H7 (cell line): ENCODE data around the gene MAPKBP1. TPM values are rescaled to one million over a fixed set of nuclear protein-coding genes. Genes with fewer than 3 reads are reported as not detected.

Experiments
- DNase-seq: peaks from one replicate; pipeline ENCODE4 v3.0.0; 2012
- H3K27me3 ChIP-seq: 2 replicates; pipeline ENCODE4 v1.6.0; 2011; ENCODE audit warnings: mild to moderate bottlenecking, low read length; ENCODE audit not compliant: control insufficient read depth, insufficient read depth
- H3K36me3 ChIP-seq: replicated peaks from 2 replicates; pipeline ENCODE4 v1.5.1; 2011; ENCODE audit warnings: low read length; ENCODE audit not compliant: control insufficient read depth, insufficient read depth
- H3K4me3 ChIP-seq: 2 replicates; pipeline ENCODE4 v1.5.1; 2011; ENCODE audit warnings: low read depth, mild to moderate bottlenecking, control low read depth, low read length, moderate library complexity; ENCODE audit not compliant: insufficient read depth
- total RNA-seq: library from RNA; depleted of rRNA; stranded (reverse); fragments of >200 nt; shearing (Covaris generic); gene quantifications from 2 replicates; pipeline ENCODE4 v1.2.3, GENCODE V29; 2014

Gene MAPKBP1
- total RNA-seq, 1 experiment from 2014 or later: 5.9 TPM

DNA sequence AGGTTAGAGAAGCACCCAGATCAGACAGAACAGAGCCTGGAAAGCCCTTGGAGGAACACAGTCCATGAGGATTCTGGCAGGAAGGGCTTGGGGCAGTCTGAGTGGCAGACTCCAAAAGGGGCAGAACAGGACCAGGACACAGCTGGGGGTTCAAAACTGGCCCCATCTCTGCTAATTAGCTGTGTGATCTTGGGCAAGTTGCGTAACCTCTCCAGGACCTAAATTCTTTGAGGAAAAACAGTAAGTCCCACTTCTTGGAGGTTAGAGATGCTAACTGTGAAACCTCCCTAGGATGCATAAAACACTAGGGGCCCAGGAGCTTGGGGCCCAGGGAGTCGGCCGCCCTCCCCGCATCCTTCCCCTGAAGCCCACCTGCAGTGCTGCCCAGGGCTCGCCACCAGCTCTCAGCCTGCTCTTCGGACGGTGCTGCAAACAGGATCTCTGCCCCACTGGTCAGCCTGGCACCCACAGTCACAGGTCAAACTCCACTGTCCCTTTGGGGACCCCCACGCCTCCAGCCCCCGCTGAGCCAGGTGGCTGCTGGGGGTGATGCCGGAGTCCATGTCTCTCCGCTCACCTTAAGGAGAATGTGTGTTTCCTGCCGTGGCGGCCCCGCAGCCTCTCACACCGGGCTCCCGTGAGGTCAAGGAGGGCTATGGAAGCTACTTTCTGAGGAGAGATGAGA, 76.3 kb downstream of the MAPKBP1 start:
- DNase-seq: no peak
- peaks cover 5% of the 10 kb centered on the region for H3K36me3 ChIP-seq
- no peaks in the 10 kb centered on the region for H3K27me3 ChIP-seq
- no peak overlapping the region for H3K4me3 ChIP-seq

DNA sequence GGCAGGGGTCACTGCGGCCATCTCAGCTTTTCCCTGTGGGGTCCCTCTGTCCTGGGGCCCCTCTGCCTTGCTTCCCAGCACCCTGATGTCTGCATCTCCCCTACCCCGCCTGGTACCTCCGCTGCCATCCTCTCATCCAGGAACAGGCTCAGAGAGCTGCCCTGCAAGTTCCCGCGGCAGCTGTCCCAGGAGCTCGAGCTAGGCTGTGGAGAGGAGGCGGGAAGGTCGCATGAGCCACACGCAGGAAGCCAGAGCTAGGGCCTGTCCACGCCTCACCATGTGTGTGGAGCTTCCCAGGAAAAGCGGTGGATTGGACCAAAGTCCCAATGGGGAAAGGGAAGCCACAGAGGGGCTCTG, 76.9 kb downstream of the MAPKBP1 start:
- Histone ChIP-seq H3K36me3 (peaks cover 4% of the 10 kb centered on the region), H3K4me3 (no peak overlapping the region), H3K27me3 (no peaks in the 10 kb centered on the region)
- DNase-seq: no peak

- Histone ChIP-seq H3K27me3 (no peaks in the 10 kb centered on the region), H3K36me3 (peaks cover 3% of the 10 kb centered on the region), H3K4me3 (no peak overlapping the region)
- DNase-seq: no peak
Observed at GRCh38 chr15:41851755-41852370, 77.6 kb downstream of the MAPKBP1 start.

DNA sequence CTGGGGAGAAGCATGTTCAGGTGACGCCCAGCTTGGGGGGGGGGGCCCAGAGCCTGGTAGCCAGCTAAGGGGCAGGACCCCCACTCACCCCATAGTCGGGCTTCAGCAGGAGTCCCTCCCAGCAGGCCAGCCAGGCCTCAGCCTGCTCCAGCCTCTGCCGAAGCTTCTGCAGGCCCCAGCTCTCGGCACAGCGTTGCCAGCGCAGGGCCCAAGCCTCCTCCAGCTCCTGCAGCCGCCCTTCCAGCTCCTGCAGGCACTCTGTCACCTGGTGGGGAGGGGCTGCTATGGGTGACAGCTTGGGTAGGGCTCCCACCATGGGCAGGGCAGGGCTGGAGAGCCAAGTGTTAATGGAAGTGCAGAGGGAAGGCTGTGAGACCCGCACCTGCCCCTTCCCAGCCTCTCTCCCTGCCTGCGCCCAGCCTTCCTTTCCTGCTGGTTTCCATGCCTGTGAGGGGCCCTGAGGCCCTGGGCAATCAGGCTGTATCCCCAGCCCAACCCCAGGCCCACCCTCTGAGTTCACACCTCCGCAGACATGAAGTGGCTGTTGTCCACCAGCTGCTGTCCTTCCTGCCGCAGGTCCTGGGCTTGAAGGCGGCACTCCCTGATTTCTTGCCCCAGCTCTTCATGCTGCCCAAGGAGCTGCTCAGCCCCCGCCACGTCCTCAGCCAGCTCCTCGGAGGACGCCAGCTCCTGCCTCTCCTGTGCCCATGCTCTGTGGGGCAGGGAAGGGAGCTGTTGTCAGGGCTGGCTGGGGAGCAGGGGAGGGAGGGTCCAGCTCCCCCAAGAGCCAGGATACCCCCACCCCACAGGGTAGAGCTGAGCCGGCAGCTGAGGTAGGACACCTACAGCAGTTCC, 78.7 kb downstream of the MAPKBP1 start:
- H3K36me3 ChIP-seq: peaks cover 2% of the 10 kb centered on the region; the same call in 1 of the 2 replicates
- H3K27me3 ChIP-seq: no peaks in the 10 kb centered on the region
- H3K4me3 ChIP-seq: no peak overlapping the region
- DNase-seq: no peak

DNA sequence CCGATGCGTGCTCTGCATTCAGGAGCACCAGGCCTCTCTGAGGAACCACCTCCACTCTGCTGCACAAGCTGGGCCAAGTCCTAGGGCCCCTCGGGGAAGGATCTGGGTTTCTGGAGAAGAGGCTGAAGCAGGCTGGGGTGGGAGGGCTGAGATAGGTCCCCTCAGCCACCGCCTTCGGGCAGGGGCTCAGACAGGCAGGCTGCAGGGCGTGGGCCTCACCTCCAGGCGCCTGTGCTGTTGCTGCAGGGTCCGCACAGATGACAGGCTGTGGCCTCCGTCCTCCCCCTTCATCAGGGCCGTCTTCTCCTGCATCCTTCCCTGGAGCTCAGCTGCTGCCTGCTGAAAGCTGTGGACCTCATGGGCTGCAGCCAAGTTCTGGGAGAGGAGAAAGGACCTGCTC, 79.5 kb downstream of the MAPKBP1 start:
- Histone ChIP-seq H3K27me3 (no peaks in the 10 kb centered on the region), H3K4me3 (no peak overlapping the region), H3K36me3 (no peaks in the 10 kb centered on the region)
- no peak for DNase-seq

DNA sequence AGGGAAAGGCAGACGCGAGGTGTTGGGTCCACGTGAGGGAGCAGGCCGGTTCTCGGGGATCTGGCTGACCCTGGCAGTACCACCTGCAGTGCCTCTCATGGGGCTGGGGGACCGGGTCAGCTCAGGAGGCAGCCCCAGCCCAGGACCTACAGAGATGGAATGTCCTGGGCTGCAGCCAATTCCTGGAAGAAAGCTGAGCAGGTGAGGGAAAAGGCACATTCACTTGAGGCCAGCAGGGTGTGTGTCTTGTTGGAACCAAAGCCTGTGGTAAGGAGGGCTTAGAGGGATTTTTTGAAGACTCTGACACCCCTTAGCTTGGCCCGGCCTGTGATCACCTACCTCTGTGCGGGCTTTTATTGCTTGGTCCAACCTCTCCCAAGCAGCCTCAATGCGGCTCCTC, 80.2 kb downstream of the MAPKBP1 start:
- Histone ChIP-seq H3K4me3 (no peak overlapping the region), H3K27me3 (no peaks in the 10 kb centered on the region), H3K36me3 (no peaks in the 10 kb centered on the region)
- no peak for DNase-seq

DNA sequence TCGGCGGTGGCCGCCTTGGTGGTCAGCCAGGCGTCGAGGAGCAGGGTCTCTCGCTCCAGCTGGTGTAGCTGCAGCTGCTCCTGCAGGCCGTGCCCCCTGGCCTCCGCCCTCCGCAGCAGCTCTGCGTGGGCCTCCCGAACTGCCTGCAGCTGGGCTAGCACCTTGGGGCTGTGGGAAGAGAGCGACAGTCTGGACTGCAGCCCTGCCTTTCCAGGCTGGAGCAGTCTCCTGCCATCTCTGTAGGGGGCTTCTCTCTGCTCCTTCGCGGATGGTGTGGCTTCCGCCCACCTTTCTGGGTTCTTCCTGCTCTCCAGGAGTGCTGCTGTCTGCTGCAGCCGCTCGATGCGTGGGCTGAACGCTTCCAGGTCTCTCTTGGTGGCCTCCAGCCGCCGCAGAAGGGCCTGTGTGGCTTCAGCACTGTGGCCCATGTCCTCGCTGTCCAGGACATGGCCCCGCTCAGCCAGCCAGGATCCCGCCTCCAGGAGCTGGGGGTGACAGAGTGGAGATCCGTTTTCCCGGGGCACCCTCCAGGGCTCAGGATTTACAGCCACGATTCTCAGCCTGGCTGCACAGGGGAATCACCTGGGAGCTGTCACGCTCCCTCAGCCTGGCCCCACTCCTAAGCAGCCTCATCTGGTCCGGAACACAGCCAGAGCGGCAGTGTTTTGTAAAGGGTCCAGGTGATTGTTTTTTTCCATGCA, 81.1 kb downstream of the MAPKBP1 start:
- Histone ChIP-seq H3K36me3 (no peaks in the 10 kb centered on the region), H3K4me3 (no peak overlapping the region), H3K27me3 (no peaks in the 10 kb centered on the region)
- peak; percentile 80 for DNase-seq

DNA sequence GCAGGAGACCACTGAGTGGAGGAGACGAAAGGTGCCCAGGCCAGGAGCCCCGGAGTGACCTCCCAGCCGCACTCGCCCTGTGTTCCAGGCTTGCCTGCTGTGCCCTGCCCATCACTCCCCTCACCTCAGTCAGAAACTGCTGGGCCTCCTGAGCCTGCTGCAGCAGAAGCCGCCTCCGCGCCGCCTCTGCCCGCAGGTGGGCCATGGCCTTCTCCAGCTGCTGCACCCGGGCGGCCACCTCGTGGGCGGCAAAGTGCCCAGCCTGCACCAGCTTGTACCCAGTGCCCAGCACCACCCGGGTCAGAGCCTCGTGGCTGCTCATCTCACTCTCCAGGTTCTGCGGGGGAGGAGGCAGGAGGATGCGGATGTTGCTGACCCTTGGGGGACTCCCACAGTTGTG, 82.0 kb downstream of the MAPKBP1 start:
- no peak overlapping the region for H3K4me3 ChIP-seq
- no peaks in the 10 kb centered on the region for H3K36me3 ChIP-seq
- no peaks in the 10 kb centered on the region for H3K27me3 ChIP-seq
- DNase-seq: no peak

GRCh38 chr15:41856716-41857115, 82.4 kb downstream of the MAPKBP1 start:
- no peak for DNase-seq
- Histone ChIP-seq H3K27me3 (no peaks in the 10 kb centered on the region), H3K4me3 (no peak overlapping the region), H3K36me3 (no peaks in the 10 kb centered on the region)

DNA sequence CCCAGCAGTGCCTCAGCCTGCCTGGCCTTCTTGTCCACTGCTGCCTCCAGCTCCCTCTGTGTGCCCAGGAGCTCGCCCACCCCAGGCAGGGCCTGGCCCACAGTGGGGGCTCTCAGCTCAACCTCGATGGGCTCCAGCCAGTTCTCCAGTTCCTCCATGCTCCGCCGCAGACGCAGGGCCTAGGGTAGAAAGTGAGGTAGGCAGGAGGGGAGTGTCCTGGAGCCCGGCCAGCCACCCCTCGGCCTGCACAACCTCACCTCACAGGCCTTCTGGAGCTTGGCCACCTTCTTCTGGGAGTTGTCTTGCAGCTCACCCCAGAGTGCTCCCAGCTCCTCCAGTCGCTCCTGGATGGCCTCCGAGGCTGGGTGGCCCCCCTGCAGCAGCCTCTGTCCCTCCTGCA, 83.0 kb downstream of the MAPKBP1 start:
- H3K4me3 ChIP-seq: no peak overlapping the region
- DNase-seq: no peak
- no peaks in the 10 kb centered on the region for H3K36me3 ChIP-seq
- H3K27me3 ChIP-seq: no peaks in the 10 kb centered on the region

DNA sequence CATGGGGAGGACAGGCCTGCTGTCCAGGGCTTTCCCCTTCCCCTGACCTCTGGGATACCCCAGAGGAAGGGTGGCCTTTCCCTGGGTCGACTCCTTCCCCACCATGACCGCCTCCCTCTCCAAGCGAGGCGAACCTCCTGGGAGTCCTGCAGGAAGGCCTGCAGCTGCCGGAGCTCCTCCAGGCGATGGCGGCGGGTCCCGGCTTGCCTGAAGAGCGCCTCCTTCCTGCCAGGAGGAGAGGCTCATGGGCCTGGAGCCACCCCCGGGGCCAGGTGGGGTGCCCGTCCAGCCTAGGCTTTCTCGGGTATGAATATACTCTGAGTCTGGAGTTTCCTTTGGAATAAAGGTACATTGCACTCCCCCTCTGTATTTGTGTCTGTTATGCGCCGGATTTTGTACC, 84.5 kb downstream of the MAPKBP1 start:
- no peaks in the 10 kb centered on the region for H3K36me3 ChIP-seq
- no peaks in the 10 kb centered on the region for H3K27me3 ChIP-seq
- peak; percentile 83 for DNase-seq
- no peak overlapping the region for H3K4me3 ChIP-seq

DNA sequence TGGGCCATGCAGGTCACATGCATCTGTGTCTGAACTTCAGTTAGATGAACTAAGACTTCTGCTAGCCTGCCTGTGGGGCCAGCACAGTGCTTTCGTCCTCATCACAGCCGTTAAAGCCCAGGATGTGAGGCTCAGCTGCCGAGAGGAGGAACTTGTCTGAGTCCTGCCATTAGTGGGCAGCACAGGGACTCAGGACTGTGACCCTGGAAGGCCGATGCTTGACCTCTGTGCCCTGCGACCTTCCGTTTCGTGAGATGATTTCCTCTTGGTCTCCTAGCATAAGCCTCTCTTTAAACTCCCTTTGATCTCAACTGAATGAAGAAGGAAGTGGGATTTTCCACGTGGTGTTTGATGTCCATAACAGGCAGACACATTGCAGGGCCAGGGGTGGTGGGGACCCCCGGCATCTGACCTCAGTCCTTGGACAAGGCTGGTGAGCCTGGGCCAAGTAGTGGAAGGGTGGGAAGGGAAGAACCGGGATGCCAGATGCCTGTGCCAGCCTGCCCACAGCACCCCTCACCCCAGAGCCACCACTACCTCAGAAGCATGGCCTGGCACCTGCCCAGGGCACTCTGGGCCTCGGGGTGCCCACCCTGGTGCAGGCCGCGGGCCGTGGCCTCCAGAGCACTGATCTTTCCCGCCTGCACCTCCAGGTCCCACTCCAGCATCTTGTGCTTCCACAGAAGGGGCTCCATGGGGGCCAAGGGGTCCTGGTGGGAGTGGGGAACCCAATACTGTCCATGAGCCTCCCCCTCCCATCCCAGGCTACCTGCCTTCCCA, 86.0 kb downstream of the MAPKBP1 start:
- Histone ChIP-seq H3K36me3 (no peaks in the 10 kb centered on the region), H3K4me3 (no peak overlapping the region), H3K27me3 (no peaks in the 10 kb centered on the region)
- no peak for DNase-seq

DNA sequence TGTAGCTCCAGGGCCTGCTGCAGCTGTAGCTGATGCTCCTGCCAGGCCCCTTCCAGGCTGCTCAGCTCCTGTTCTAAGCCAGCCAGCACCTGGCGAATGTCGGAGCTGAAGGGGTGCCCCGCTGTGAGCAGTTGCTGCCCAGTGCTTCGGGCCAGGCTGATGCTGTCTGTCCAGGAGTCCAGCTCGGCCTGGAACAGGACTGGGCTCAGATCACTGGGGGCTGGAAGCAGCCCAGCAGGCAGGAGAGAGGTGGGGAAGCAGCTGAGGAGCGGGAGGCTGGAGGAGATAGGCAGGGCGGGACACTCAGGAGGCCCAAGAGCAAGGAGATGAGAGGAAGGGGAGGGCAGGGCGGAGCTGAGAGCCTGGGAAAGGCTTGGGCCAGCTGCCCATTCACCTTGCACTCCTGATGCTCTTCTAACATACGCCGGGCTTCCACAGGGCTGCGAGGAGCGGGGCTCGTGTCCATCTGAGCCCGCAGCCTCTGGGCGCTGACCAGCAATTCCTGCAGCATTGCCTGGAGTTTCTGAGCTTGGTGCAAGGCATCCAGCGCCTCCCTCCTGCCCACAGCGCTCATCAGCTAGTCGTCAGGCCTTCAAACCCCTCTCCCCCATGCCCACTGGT, 87.6 kb downstream of the MAPKBP1 start:
- no peak overlapping the region for H3K4me3 ChIP-seq
- no peaks in the 10 kb centered on the region for H3K27me3 ChIP-seq
- H3K36me3 ChIP-seq: no peaks in the 10 kb centered on the region
- DNase-seq: no peak
